ENCODE data around the gene PHLDB1. TPM values are rescaled to one million over a fixed set of nuclear protein-coding genes. Genes with fewer than 3 reads are reported as not detected.

PHLDB1 gene
- polyA plus RNA-seq, 2 of the 4 experiments (the other 2 are of a cell fraction) = 5.9 to 20.0 TPM

DNA sequence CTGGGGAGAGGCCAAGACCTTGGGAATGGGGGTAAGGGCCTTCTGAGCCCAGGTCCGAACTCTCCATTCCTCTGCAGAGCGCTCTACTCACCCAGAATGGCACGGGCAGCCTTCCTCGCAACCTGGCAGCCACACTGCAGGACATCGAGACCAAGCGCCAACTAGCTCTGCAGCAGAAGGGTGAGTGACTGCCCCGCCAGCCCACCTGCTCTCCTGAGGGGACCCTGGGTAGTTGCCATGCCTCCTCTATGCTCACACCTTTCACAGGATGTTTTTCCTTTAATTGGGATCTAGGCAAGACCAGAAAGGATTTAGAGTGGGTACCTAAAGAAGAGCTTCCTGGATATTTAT lies 36.6 kb downstream of the PHLDB1 start:
- Histone ChIP-seq H3K4me2 (no peak overlapping the region), H3K4me1 (no peaks in the 10 kb centered on the region), H3K4me3 (no peak overlapping the region), H3K9me3 (no peaks in the 10 kb centered on the region), H3K27ac (no peak overlapping the region)
- no peak for DNase-seq (ENCODE audit: low read depth in 1 of 2, low spot score in 1 of 2)
- no peak for ATAC-seq
- WGBS (ENCODE audit: missing lambda C conversion rate) = 88% methylated on average over 4 of the region's 7 CpGs
- no peak for FAIRE-seq
- ChIA-PET CTCF (interaction anchor here (2.7 kb wide), 1 partner anchor 16 kb away, joined by 10 read pairs; no protein-coding TSS in a partner anchor), POLR2A (no interaction called here)
- no peak for TF ChIP-seq SREBF2 (IDR thresholded peaks at IDR 0.05)
- no peak for TF ChIP-seq RCOR1 (IDR thresholded peaks at IDR 0.05; ENCODE audit: low read depth, low read length)
- no peak for TF ChIP-seq HES2 (IDR thresholded peaks at IDR 0.05)
- TF ChIP-seq FOXS1 (CRISPR knock-in tag; IDR thresholded peaks at IDR 0.05) = no peak
- no peak for TF ChIP-seq NFE2L2 (conservative IDR thresholded peaks at IDR 0.05; ENCODE audit: low read length)
- TF ChIP-seq, protein P1, sequence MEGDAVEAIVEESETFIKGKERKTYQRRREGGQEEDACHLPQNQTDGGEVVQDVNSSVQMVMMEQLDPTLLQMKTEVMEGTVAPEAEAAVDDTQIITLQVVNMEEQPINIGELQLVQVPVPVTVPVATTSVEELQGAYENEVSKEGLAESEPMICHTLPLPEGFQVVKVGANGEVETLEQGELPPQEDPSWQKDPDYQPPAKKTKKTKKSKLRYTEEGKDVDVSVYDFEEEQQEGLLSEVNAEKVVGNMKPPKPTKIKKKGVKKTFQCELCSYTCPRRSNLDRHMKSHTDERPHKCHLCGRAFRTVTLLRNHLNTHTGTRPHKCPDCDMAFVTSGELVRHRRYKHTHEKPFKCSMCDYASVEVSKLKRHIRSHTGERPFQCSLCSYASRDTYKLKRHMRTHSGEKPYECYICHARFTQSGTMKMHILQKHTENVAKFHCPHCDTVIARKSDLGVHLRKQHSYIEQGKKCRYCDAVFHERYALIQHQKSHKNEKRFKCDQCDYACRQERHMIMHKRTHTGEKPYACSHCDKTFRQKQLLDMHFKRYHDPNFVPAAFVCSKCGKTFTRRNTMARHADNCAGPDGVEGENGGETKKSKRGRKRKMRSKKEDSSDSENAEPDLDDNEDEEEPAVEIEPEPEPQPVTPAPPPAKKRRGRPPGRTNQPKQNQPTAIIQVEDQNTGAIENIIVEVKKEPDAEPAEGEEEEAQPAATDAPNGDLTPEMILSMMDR (IDR thresholded peaks at IDR 0.05) = no peak
- TF ChIP-seq, protein P2, sequence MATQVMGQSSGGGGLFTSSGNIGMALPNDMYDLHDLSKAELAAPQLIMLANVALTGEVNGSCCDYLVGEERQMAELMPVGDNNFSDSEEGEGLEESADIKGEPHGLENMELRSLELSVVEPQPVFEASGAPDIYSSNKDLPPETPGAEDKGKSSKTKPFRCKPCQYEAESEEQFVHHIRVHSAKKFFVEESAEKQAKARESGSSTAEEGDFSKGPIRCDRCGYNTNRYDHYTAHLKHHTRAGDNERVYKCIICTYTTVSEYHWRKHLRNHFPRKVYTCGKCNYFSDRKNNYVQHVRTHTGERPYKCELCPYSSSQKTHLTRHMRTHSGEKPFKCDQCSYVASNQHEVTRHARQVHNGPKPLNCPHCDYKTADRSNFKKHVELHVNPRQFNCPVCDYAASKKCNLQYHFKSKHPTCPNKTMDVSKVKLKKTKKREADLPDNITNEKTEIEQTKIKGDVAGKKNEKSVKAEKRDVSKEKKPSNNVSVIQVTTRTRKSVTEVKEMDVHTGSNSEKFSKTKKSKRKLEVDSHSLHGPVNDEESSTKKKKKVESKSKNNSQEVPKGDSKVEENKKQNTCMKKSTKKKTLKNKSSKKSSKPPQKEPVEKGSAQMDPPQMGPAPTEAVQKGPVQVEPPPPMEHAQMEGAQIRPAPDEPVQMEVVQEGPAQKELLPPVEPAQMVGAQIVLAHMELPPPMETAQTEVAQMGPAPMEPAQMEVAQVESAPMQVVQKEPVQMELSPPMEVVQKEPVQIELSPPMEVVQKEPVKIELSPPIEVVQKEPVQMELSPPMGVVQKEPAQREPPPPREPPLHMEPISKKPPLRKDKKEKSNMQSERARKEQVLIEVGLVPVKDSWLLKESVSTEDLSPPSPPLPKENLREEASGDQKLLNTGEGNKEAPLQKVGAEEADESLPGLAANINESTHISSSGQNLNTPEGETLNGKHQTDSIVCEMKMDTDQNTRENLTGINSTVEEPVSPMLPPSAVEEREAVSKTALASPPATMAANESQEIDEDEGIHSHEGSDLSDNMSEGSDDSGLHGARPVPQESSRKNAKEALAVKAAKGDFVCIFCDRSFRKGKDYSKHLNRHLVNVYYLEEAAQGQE (IDR thresholded peaks at IDR 0.05) = no peak
- TF ChIP-seq PHF8 (IDR thresholded peaks at IDR 0.05; ENCODE audit: borderline replicate concordance, low read depth) = no peak
- no peak for TF ChIP-seq NR3C1 (IDR thresholded peaks at IDR 0.05)
- TF ChIP-seq HOXB13 (CRISPR knock-in tag; IDR thresholded peaks at IDR 0.05; ENCODE audit: low read depth) = no peak
- TF ChIP-seq, protein P3, sequence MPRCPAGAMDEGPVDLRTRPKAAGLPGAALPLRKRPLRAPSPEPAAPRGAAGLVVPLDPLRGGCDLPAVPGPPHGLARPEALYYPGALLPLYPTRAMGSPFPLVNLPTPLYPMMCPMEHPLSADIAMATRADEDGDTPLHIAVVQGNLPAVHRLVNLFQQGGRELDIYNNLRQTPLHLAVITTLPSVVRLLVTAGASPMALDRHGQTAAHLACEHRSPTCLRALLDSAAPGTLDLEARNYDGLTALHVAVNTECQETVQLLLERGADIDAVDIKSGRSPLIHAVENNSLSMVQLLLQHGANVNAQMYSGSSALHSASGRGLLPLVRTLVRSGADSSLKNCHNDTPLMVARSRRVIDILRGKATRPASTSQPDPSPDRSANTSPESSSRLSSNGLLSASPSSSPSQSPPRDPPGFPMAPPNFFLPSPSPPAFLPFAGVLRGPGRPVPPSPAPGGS (IDR thresholded peaks at IDR 0.05) = no peak
- no peak for TF ChIP-seq CBX2 (IDR thresholded peaks at IDR 0.05; ENCODE audit: borderline replicate concordance, low read depth)
- TF ChIP-seq, protein P4, sequence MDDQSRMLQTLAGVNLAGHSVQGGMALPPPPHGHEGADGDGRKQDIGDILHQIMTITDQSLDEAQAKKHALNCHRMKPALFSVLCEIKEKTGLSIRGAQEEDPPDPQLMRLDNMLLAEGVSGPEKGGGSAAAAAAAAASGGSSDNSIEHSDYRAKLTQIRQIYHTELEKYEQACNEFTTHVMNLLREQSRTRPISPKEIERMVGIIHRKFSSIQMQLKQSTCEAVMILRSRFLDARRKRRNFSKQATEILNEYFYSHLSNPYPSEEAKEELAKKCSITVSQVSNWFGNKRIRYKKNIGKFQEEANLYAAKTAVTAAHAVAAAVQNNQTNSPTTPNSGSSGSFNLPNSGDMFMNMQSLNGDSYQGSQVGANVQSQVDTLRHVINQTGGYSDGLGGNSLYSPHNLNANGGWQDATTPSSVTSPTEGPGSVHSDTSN (IDR thresholded peaks at IDR 0.05) = no peak
- TF ChIP-seq JUN (IDR thresholded peaks at IDR 0.05) = no peak
- no peak for TF ChIP-seq RNF2 (IDR thresholded peaks at IDR 0.05; ENCODE audit: borderline replicate concordance, low read depth)
- TF ChIP-seq CEBPB (IDR thresholded peaks at IDR 0.05) = no peak
- no peak for TF ChIP-seq JUNB (IDR thresholded peaks at IDR 0.05)
- no peak for TF ChIP-seq NPAS2 (CRISPR knock-in tag; IDR thresholded peaks at IDR 0.05; ENCODE audit: borderline replicate concordance)
- TF ChIP-seq, protein P5, sequence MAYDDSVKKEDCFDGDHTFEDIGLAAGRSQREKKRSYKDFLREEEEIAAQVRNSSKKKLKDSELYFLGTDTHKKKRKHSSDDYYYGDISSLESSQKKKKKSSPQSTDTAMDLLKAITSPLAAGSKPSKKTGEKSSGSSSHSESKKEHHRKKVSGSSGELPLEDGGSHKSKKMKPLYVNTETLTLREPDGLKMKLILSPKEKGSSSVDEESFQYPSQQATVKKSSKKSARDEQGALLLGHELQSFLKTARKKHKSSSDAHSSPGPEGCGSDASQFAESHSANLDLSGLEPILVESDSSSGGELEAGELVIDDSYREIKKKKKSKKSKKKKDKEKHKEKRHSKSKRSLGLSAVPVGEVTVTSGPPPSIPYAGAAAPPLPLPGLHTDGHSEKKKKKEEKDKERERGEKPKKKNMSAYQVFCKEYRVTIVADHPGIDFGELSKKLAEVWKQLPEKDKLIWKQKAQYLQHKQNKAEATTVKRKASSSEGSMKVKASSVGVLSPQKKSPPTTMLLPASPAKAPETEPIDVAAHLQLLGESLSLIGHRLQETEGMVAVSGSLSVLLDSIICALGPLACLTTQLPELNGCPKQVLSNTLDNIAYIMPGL (CRISPR knock-in tag; IDR thresholded peaks at IDR 0.05; ENCODE audit: borderline replicate concordance) = no peak
- TF ChIP-seq TFCP2L1 (CRISPR knock-in tag; IDR thresholded peaks at IDR 0.05) = no peak
